ENCODE data around the gene COPS7A.
A peak's percentile ranks its signal among the peaks of the same experiment; 100 is the strongest.

GRCh38 chr12:6684609-6685008, 39.2 kb upstream of the COPS7A start:
- peak in 5 of 6 experiments; percentile 24 to 54 (median 45) for TF ChIP-seq CTCF (IDR thresholded peaks at IDR 0.05)
- no peak for TF ChIP-seq POLR2A (IDR thresholded peaks at IDR 0.05)
